ENCODE results near the gene PIP5K1C. TPM values are rescaled to one million over a fixed set of nuclear protein-coding genes. Genes with fewer than 3 reads are reported as not detected.
A peak's percentile ranks its signal among the peaks of the same experiment; 100 is the strongest.

PIP5K1C gene, protein sequence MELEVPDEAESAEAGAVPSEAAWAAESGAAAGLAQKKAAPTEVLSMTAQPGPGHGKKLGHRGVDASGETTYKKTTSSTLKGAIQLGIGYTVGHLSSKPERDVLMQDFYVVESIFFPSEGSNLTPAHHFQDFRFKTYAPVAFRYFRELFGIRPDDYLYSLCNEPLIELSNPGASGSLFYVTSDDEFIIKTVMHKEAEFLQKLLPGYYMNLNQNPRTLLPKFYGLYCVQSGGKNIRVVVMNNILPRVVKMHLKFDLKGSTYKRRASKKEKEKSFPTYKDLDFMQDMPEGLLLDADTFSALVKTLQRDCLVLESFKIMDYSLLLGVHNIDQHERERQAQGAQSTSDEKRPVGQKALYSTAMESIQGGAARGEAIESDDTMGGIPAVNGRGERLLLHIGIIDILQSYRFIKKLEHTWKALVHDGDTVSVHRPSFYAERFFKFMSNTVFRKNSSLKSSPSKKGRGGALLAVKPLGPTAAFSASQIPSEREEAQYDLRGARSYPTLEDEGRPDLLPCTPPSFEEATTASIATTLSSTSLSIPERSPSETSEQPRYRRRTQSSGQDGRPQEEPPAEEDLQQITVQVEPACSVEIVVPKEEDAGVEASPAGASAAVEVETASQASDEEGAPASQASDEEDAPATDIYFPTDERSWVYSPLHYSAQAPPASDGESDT
- 10 to 100 TPM; 14.6 to 15.7 (median 15.7) TPM for total RNA-seq

DNA sequence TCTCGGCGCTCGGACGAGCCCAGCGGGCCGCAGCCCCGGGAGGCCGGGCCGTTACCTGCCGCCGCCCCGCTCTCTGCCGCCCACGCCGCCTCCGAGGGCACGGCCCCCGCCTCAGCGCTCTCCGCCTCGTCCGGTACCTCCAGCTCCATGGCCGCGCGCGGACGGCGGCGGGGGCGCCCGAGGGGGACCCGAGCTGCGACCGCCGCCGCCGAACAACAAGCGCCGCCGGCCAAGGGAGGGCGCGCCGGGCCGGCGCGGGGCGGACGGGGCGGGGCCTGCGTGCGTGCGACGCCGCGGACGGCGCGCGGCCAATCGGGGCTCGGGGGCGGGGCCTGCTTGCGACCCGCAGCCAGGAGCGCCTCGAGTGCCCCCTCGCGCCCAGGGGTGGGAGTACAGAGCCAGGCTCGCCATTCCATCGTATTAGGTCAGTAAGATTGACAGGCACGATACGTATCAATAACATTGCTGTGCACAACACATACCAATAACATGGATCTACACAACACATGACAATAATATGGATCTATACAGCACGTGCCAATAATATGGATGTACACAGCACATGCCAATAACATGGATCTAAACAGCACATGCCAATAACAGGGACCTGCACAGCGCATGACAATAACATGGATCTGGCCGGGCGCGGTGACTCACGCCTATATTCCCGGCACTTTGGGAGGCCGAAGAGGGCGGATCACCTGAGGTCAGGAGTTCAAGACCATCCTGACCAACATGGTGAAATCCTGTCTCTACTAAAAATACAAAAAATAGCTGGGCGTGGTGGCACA is at the start of gene PIP5K1C:
Gene PIP5K1C, minus strand, starts transcription at position 227 of the 791 bp plus-strand sequence. Its CDS starts 78 bp downstream, at position 149.
- H3K27me3 ChIP-seq = no peaks in the 10 kb centered on the region
- intact Hi-C loops (cut with DNase I; ENCODE audit: low total_unique reads) = no loop called here
- H3K4me1 ChIP-seq = peaks cover 3 to 5% of the 10 kb centered on the region in 2 donors
- no peaks in the 10 kb centered on the region for H3K36me3 ChIP-seq
- DNase-seq (ENCODE audit: low spot score in 2 of 2) = peak; percentile 81 to 92
- peak within 1 kb of the TSS; percentile 91 to 99 (median 92) for H3K4me3 ChIP-seq
- H3K27ac ChIP-seq = peak within 1 kb of the TSS; percentile 71 to 90
- peak in 2 of 3 donors; percentile 6 to 8 for TF ChIP-seq POLR2AphosphoS5 (IDR thresholded peaks at IDR 0.05)
- TF ChIP-seq, protein P1, sequence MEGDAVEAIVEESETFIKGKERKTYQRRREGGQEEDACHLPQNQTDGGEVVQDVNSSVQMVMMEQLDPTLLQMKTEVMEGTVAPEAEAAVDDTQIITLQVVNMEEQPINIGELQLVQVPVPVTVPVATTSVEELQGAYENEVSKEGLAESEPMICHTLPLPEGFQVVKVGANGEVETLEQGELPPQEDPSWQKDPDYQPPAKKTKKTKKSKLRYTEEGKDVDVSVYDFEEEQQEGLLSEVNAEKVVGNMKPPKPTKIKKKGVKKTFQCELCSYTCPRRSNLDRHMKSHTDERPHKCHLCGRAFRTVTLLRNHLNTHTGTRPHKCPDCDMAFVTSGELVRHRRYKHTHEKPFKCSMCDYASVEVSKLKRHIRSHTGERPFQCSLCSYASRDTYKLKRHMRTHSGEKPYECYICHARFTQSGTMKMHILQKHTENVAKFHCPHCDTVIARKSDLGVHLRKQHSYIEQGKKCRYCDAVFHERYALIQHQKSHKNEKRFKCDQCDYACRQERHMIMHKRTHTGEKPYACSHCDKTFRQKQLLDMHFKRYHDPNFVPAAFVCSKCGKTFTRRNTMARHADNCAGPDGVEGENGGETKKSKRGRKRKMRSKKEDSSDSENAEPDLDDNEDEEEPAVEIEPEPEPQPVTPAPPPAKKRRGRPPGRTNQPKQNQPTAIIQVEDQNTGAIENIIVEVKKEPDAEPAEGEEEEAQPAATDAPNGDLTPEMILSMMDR (IDR thresholded peaks at IDR 0.05) = peak; percentile 67 to 88 (median 76)
- TF ChIP-seq POLR2A (IDR thresholded peaks at IDR 0.05) = no peak
- no peaks in the 10 kb centered on the region for H3K9me3 ChIP-seq

DNA sequence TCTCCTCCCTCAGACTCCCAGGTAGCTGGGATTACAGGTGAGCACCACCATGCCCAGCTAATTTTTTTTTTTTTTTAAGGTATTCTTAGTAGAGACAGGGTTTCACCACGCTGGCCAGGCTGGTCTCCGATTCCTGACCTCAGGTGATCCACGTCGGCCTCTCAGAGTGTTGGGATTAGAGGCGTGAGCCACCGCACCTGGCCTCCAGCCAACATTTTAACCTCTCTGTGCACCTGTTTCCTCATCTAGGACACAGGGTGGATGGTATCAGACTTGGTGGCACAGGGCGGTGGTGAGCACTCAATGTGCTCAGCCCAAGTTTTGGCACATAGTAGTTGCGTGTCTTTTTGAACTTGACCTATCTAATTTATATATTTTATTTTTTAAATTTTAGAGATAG is 48.7 kb upstream of the PIP5K1C start:
- TF ChIP-seq POLR2AphosphoS5 (IDR thresholded peaks at IDR 0.05) = no peak
- TF ChIP-seq, protein P1 (IDR thresholded peaks at IDR 0.05) = no peak
- TF ChIP-seq POLR2A (IDR thresholded peaks at IDR 0.05) = no peak
- Histone ChIP-seq H3K27ac (no peak overlapping the region), H3K4me3 (no peak overlapping the region), H3K36me3 (no peaks in the 10 kb centered on the region), H3K4me1 (no peaks in the 10 kb centered on the region), H3K9me3 (no peaks in the 10 kb centered on the region), H3K27me3 (no peaks in the 10 kb centered on the region)
- intact Hi-C loops (cut with DNase I; ENCODE audit: low total_unique reads) = no loop called here
- DNase-seq (ENCODE audit: low spot score in 2 of 2) = no peak

GRCh38 chr19:3746371-3747056 is 46.2 kb upstream of the PIP5K1C start:
- Histone ChIP-seq H3K4me1 (no peaks in the 10 kb centered on the region), H3K9me3 (no peaks in the 10 kb centered on the region), H3K27ac (no peak overlapping the region), H3K36me3 (no peaks in the 10 kb centered on the region), H3K4me3 (no peak overlapping the region), H3K27me3 (no peaks in the 10 kb centered on the region)
- intact Hi-C loops (cut with DNase I; ENCODE audit: low total_unique reads) = no loop called here
- TF ChIP-seq, protein P1 (IDR thresholded peaks at IDR 0.05) = no peak
- TF ChIP-seq POLR2AphosphoS5 (IDR thresholded peaks at IDR 0.05) (no peak), POLR2A (IDR thresholded peaks at IDR 0.05) (no peak)
- no peak for DNase-seq (ENCODE audit: low spot score in 2 of 2)

- Histone ChIP-seq H3K9me3 (no peaks in the 10 kb centered on the region), H3K4me1 (no peaks in the 10 kb centered on the region), H3K27me3 (no peaks in the 10 kb centered on the region), H3K4me3 (no peak overlapping the region), H3K36me3 (no peaks in the 10 kb centered on the region), H3K27ac (no peak overlapping the region)
- DNase-seq (ENCODE audit: low spot score in 2 of 2) = no peak
- TF ChIP-seq POLR2A (IDR thresholded peaks at IDR 0.05) (no peak), POLR2AphosphoS5 (IDR thresholded peaks at IDR 0.05) (no peak)
- TF ChIP-seq, protein P1 (IDR thresholded peaks at IDR 0.05) = no peak
- intact Hi-C loops (cut with DNase I; ENCODE audit: low total_unique reads) = no loop called here
Observed at GRCh38 chr19:3745363-3746045, 45.2 kb upstream of the PIP5K1C start.

Measured in breast epithelium (tissue), 4 donors.